IPS-18a (cell line): ENCODE data around the gene VWA2.

Experiments used
- H3K27ac ChIP-seq: one replicate; pipeline ENCODE4 v1.5.1; 2013; ENCODE audit warnings: low read length
- H3K27me3 ChIP-seq: one replicate; pipeline ENCODE4 v1.6.1; 2013; ENCODE audit warnings: mild to moderate bottlenecking, low read length; ENCODE audit not compliant: control insufficient read depth, insufficient read depth
- H3K36me3 ChIP-seq: one replicate; pipeline ENCODE4 v1.6.1; 2013; ENCODE audit warnings: low read depth, low read length; ENCODE audit not compliant: control insufficient read depth
- H3K4me1 ChIP-seq: one replicate; pipeline ENCODE4 v1.6.1; 2013; ENCODE audit warnings: low read depth, low read length; ENCODE audit not compliant: control insufficient read depth
- H3K4me3 ChIP-seq: one replicate; pipeline ENCODE4 v1.5.1; 2013; ENCODE audit warnings: low read length
- H3K9ac ChIP-seq: one replicate; pipeline ENCODE4 v1.6.1; 2013; ENCODE audit warnings: mild to moderate bottlenecking, low read length, moderate library complexity
- H3K9me3 ChIP-seq: one replicate; pipeline ENCODE4 v1.6.1; 2013; ENCODE audit warnings: low read depth, low read length; ENCODE audit not compliant: control insufficient read depth

The VWA2 gene

DNA sequence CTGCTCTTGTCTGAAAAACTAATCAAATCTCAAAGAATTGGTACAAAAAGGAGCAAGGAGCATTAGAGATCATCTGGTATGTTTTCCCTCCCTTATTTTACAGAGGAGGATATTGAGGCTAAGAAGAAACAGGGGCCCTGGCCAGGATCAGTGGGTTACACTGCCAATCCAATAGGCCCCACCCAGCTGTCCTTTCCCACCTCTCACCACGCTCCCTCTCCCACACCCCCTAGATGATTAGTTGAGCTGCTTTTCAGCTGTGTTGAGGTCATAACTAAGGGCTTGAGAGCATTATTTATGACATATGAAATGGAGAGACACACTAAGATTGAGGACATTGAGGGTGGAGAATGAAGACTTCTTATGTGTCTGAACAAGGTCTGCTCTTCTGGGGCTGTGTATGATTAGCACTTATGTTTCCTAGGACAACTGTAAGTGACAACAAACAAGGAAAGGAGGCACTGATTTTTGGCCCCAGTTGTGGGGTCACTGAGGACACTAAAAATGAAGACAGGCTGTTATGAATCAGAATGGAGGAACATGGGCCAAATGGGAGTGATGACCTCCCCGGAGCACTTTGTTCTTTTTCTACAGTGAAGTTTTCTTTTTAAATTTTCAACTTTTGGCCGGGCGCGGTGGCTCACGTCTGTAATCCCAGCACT, 26.5 kb downstream of the VWA2 start:
- no peak overlapping the region for H3K9ac ChIP-seq
- no peaks in the 10 kb centered on the region for H3K36me3 ChIP-seq
- peaks cover 5% of the 10 kb centered on the region for H3K4me1 ChIP-seq
- no peaks in the 10 kb centered on the region for H3K9me3 ChIP-seq
- H3K27ac ChIP-seq, result no peak overlapping the region
- H3K4me3 ChIP-seq, result no peak overlapping the region
- H3K27me3 ChIP-seq, result no peaks in the 10 kb centered on the region

DNA sequence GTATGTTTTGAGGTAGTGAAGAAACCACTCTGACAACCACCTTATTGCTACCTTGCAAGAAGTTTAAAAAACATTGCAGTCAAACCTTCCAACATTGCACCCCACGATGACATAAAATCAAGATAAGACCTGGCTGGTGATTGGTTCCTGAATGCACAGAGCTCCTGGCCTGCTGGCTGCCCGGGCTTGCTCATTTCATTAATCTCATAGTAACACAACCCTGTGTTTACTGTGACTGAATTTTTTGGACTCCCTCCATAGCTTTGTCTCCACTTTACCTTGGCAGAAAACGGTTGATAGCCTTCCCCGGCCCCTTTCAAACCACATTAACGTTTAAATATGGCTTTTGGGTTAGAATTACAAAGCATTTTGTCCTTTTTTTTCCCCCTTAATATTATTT, 27.5 kb downstream of the VWA2 start:
- H3K36me3 ChIP-seq, result no peaks in the 10 kb centered on the region
- H3K9me3 ChIP-seq, result no peaks in the 10 kb centered on the region
- H3K27ac ChIP-seq, result no peak overlapping the region
- H3K27me3 ChIP-seq, result no peaks in the 10 kb centered on the region
- H3K4me3 ChIP-seq, result no peak overlapping the region
- peaks cover 5% of the 10 kb centered on the region for H3K4me1 ChIP-seq
- H3K9ac ChIP-seq, result no peak overlapping the region

DNA sequence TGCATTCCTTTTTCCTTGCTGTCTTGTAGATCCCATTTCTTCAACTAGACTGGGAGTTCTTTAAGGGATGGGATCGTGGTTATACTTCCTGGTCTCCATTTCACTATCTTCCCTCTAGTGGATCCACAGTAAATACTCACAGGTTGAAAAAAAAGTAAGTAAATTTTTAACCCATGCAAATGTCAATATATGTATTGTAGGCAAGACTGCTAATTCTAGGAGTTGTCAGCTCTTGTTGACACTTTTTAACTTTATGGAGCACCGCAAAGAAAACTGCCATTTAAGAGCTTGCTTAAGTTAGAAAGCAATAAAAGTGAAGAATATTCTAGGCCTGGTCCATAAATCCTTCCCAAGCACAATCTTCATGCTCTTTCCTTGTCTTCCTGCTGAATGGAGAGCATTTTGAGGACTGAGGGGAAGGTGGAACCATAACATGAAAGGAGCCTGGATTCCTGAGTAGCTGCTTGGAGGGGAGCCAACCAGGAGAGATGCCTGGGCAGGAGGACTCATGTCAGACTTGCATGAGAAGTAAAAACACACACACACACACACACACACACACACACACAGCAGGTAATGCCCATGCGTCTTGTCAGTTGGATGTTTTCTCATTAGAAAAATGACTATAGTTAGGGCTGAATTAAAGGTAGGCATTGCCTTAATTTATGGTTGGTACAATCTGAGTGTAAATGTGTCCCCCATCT, 32.2 kb downstream of the VWA2 start:
- Histone ChIP-seq H3K4me1 (no peaks in the 10 kb centered on the region), H3K4me3 (no peak overlapping the region), H3K27ac (no peak overlapping the region), H3K9me3 (no peaks in the 10 kb centered on the region), H3K9ac (no peak overlapping the region), H3K36me3 (no peaks in the 10 kb centered on the region), H3K27me3 (no peaks in the 10 kb centered on the region)

DNA sequence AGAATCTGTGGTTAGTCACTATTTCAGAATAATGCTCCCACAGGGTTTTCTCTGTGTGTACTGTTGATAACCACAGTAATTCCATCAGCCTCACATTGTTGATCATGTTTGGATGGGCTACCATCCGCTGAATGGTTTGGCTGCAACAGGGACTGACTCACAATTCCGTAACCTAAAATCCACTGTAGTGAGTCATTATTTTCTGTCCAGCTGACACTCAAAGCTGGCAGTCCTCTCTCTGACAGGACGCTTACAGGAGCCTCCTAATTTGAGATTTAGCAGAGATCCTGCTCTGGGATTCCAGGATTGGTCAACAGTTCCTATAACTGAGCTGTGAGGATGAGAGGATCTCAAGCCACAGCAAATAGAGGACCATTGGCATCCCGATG, 32.7 kb downstream of the VWA2 start:
- Histone ChIP-seq H3K27me3 (no peaks in the 10 kb centered on the region), H3K4me3 (no peak overlapping the region), H3K9me3 (no peaks in the 10 kb centered on the region), H3K36me3 (no peaks in the 10 kb centered on the region), H3K4me1 (no peaks in the 10 kb centered on the region), H3K27ac (no peak overlapping the region), H3K9ac (no peak overlapping the region)

DNA sequence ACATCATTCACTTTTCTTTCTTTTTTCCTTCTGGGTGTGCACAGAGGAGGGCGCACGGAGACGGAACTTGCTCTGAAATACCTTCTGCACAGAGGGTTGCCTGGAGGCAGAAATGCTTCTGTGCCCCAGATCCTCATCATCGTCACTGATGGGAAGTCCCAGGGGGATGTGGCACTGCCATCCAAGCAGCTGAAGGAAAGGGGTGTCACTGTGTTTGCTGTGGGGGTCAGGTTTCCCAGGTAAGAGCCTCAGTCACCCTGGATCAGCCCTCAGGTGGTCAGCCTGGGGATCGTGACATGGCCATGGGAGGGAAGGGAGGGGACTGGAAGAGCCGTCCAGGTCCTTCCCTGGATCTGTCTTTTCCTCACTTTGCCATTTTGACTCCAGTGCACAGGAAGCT, 33.6 kb downstream of the VWA2 start:
- no peak overlapping the region for H3K4me3 ChIP-seq
- H3K27ac ChIP-seq, result no peak overlapping the region
- H3K36me3 ChIP-seq, result no peaks in the 10 kb centered on the region
- H3K27me3 ChIP-seq, result no peaks in the 10 kb centered on the region
- no peaks in the 10 kb centered on the region for H3K9me3 ChIP-seq
- H3K4me1 ChIP-seq, result no peaks in the 10 kb centered on the region
- no peak overlapping the region for H3K9ac ChIP-seq

DNA sequence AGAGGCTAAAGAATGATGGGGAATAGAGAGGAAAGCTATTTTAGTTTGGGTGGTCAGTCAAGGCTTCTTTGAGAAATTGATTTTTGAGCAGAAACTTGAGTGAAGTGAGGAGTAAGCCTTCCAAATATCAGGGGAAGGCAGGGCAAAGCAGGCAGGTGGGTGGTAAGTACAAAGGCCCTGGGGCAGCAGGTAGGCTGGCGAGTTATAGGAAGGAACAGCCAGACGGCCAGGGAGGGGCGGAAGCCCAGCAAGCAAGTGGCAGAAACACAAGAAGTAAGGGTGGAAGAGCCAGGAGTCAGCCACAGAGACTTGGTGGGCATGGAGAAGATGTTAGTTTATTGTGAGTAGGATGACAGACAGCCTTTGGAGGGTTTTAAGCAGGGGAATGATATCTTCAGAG, 34.9 kb downstream of the VWA2 start:
- Histone ChIP-seq H3K4me3 (no peak overlapping the region), H3K9me3 (no peaks in the 10 kb centered on the region), H3K36me3 (no peaks in the 10 kb centered on the region), H3K27ac (no peak overlapping the region), H3K9ac (no peak overlapping the region), H3K27me3 (no peaks in the 10 kb centered on the region), H3K4me1 (no peaks in the 10 kb centered on the region)

DNA sequence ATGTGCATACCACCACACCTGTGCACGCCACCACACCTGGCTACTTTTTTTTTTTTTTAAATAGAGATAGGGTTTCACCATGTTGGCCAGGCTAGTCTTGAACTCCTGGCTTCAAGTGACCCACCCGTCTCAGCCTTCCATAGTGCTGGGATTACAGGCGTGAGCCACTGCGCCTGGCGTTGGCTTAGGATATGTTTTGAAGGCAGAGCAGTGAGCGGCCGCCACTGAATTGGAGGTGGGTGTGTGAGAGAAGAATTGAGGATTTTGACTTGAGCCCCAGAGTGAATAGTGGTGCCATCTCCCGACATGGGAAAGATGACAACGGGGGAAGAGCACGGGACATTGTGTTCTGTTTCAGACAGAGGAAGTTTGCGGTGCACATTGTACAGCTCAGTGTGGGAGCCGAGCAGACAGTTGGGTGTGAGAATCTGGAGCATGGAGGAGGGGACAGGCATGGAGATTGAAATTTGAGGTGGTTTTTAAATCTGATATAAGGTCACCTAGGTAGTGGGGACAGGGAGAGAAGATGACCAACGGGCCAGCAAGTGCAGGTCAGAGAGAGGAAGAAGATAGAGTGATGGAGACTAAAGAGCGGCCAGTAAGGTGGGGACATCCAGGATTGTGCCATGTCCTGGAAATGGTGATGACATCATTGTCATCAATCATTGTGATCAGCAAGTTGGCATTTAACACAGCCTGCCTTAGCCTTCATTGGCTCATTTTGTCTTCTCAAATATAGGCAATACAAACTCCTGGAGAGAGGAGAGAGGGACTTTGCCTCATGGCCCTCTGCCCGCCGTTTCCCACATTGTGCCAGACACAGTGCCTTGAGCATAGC, 35.8 kb downstream of the VWA2 start:
- no peak overlapping the region for H3K9ac ChIP-seq
- H3K4me3 ChIP-seq, result no peak overlapping the region
- no peaks in the 10 kb centered on the region for H3K4me1 ChIP-seq
- H3K27me3 ChIP-seq, result no peaks in the 10 kb centered on the region
- H3K27ac ChIP-seq, result no peak overlapping the region
- H3K36me3 ChIP-seq, result no peaks in the 10 kb centered on the region
- no peaks in the 10 kb centered on the region for H3K9me3 ChIP-seq

DNA sequence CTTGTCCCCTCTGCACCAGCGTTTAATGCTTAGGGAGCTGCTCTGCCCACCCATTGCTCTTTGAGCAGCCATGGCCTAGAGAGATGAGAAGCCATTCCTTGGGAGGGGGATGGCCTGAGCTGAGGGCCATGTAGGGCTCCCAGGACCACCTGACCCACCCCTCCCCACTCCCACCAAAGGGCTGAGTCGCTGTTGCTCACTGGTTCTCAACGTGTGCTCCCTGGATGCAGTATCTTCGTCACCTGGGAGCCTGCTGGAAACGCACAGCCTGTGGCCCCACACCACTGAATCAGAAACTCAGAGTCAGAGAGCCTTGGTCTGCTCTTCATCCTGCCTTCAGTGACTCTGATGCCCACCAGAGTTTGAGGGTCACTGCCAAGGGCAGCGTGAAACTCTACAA, 37.0 kb downstream of the VWA2 start:
- no peaks in the 10 kb centered on the region for H3K27me3 ChIP-seq
- H3K9ac ChIP-seq, result no peak overlapping the region
- no peak overlapping the region for H3K4me3 ChIP-seq
- H3K36me3 ChIP-seq, result no peaks in the 10 kb centered on the region
- no peak overlapping the region for H3K27ac ChIP-seq
- H3K9me3 ChIP-seq, result no peaks in the 10 kb centered on the region
- no peaks in the 10 kb centered on the region for H3K4me1 ChIP-seq

DNA sequence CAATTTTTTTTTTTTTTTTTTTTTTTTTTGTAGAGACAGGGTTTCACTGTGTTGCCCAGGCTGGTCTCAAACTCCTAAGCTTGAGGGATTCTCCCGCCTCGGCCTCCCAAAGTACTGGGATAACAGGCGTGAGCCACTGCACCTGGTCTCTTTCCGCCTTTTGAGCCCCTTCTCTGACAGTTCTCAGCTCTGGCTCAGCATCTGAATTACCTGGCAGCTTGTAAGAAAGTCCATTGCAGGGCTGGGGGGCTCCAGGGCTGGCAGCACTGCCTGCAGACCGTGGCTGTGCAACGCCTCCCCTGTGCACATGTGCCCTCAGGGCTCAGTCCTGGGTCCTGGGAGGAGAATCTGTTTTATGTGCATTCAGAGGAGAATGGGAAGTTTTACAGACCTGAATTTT, 37.6 kb downstream of the VWA2 start:
- Histone ChIP-seq H3K9ac (no peak overlapping the region), H3K9me3 (no peaks in the 10 kb centered on the region), H3K27ac (no peak overlapping the region), H3K4me3 (no peak overlapping the region), H3K4me1 (no peaks in the 10 kb centered on the region), H3K27me3 (no peaks in the 10 kb centered on the region), H3K36me3 (no peaks in the 10 kb centered on the region)

DNA sequence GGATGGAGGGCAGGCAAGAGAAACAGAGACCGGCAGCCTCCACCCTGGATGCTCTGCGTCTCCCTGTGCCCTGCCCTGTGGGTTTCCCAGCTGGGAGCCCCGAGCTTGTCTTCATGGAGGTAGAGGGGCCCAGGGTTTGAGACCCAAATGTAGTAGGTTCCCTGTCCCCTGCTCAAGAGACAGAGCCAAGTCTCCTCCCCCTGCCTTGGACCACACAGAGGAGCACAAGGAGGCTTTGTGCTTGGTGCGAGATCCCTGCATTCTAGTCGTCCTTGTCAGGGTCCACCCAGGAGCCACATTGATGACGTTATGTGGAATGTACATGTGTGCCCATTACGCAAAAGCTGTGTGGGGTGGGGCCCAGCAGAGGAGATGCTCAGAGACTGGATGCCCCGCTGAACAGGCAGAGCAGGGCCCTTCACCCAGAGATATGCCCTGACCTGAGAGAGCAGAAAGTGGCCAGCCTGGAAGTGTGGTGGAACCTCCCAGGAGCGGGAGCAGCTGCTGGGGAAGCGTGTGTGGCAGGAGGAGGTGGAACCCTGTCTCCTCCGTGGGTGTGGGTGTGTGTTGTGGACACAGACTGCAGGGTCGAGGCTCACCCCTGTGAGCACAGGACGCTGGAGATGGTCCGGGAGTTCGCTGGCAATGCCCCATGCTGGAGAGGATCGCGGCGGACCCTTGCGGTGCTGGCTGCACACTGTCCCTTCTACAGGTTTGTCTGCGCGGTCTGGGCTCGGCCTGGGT, 39.3 kb downstream of the VWA2 start:
- H3K27ac ChIP-seq, result no peak overlapping the region
- no peaks in the 10 kb centered on the region for H3K9me3 ChIP-seq
- H3K36me3 ChIP-seq, result no peaks in the 10 kb centered on the region
- no peaks in the 10 kb centered on the region for H3K4me1 ChIP-seq
- H3K9ac ChIP-seq, result no peak overlapping the region
- H3K27me3 ChIP-seq, result no peaks in the 10 kb centered on the region
- H3K4me3 ChIP-seq, result no peak overlapping the region

DNA sequence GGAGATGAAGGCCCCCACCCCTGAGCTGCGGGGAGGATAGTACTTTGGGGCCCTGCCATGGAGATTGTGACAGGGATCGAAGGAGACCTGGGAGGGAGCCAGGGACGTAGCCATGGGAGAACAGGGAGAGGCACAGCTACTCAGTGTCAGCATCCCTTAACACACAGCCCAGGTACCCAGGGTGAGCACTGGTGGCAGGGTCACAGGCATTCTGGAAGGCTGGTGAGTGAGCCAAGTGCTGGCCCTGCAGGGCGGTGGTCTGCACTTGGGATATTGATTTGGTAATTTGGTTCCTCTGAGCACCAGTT, 39.8 kb downstream of the VWA2 start:
- Histone ChIP-seq H3K27me3 (no peaks in the 10 kb centered on the region), H3K36me3 (no peaks in the 10 kb centered on the region), H3K4me1 (no peaks in the 10 kb centered on the region), H3K9me3 (no peaks in the 10 kb centered on the region), H3K27ac (no peak overlapping the region), H3K9ac (no peak overlapping the region), H3K4me3 (no peak overlapping the region)
